HCT116 (cell line): ENCODE measurements around the gene IZUMO1. TPM values are rescaled to one million over a fixed set of nuclear protein-coding genes. Genes with fewer than 3 reads are reported as not detected.

Experiments used
- ATAC-seq: fragments of 200-7000 bp; cut with Tn5 transposase; 2 replicates; pipeline ENCODE4 v1.9.1; 2020; ENCODE audit warnings: mild to moderate bottlenecking, moderate library complexity
- BruUV-seq: library from RNA; stranded (reverse); fragments of 400-500 nt; replicated peaks from 2 replicates; lab custom pipeline; 2021; lab: Mats Ljungman, UMichigan
- CTCF ChIA-PET: fragments of 300-600 bp; sonication (Branson Sonifier 250); formaldehyde crosslinking; loops from one replicate; lab custom pipeline; 2021; ENCODE audit warnings: antibody characterized with exemption; lab: Charles Lee
- POLR2A ChIA-PET: fragments of 300-600, 350-600 bp; sonication (Branson Sonifier 250); formaldehyde crosslinking; loops from one replicate; lab custom pipeline; 2021; ENCODE audit warnings: antibody characterized with exemption; lab: Charles Lee
- RAD21 ChIA-PET, 2 experiments: fragments of 300-600 bp; sonication (Branson Sonifier 250); formaldehyde crosslinking; loops; one replicate each; lab custom pipeline; 2023; ENCODE audit warnings: low total read pairs in 2 of 2; ENCODE audit not compliant: uncharacterized antibody in 2 of 2, unreplicated experiment in 2 of 2, low non-redundant PET in 1 of 2; lab: Charles Lee
- DNase-seq: peaks from one replicate; pipeline ENCODE4 v3.0.0-alpha.2; 2010; ENCODE audit warnings: low read depth, low spot score
- H2AFZ ChIP-seq: fragments of 200-600 bp; shearing (Covaris generic), sonication (generic); 2 replicates; pipeline ENCODE4 v1.6.1; 2017; ENCODE audit warnings: low read depth, mixed run types, mixed read lengths, antibody characterized with exemption, low read length; ENCODE audit not compliant: poor library complexity, severe bottlenecking
- H3K27ac ChIP-seq: 2 replicates; pipeline ENCODE4 v1.5.1; 2012; ENCODE audit warnings: low read depth, low read length
- H3K27me3 ChIP-seq: fragments of 200-600 bp; sonication (generic); 2 replicates; pipeline ENCODE4 v1.6.1; 2016; ENCODE audit warnings: mixed run types, low read length, mixed read lengths; ENCODE audit not compliant: insufficient read depth
- H3K36me3 ChIP-seq, 2 experiments: fragments of 200-500 bp in 1 of 2; fragments of 200-600 bp in 1 of 2; sonication (Bioruptor generic) in 1 of 2; sonication (generic) in 1 of 2; 2 replicates each; pipeline versions ENCODE4 v1.5.1 to v1.6.1; 2014 to 2016; ENCODE audit warnings: low read length in 2 of 2, inconsistent platforms in 1 of 2, mixed read lengths in 1 of 2, mixed run types in 1 of 2; ENCODE audit not compliant: insufficient read depth in 2 of 2, control insufficient read depth in 1 of 2
- H3K4me1 ChIP-seq, 2 experiments: fragments of 200-600 bp in 1 of 2; sonication (generic) in 1 of 2; 2 replicates each; pipeline versions ENCODE4 v1.5.1 to v1.6.1; 2012 to 2017; ENCODE audit warnings: low read length in 2 of 2, inconsistent platforms in 1 of 2, mild to moderate bottlenecking in 1 of 2, mixed read lengths in 1 of 2, mixed run types in 1 of 2, moderate library complexity in 1 of 2; ENCODE audit not compliant: insufficient read depth in 2 of 2, control insufficient read depth in 1 of 2
- H3K4me2 ChIP-seq: fragments of 200-600 bp; sonication (generic); 2 replicates; pipeline ENCODE4 v1.6.1; 2017; ENCODE audit warnings: mixed run types, low read length, mixed read lengths
- H3K4me3 ChIP-seq, 2 experiments: fragments of 200-600 bp in 1 of 2; sonication (generic) in 1 of 2; replicated peaks in 1 of 2; 2 replicates each; pipeline ENCODE4 v1.5.1; 2011 to 2016; ENCODE audit warnings: low read length in 2 of 2, control low read depth in 1 of 2, low read depth in 1 of 2, mild to moderate bottlenecking in 1 of 2, mixed read lengths in 1 of 2, mixed run types in 1 of 2
- H3K79me2 ChIP-seq: fragments of 200-600 bp; sonication (generic); 2 replicates; pipeline ENCODE4 v1.6.1; 2017; ENCODE audit warnings: mild to moderate bottlenecking, mixed run types, low read length, moderate library complexity, mixed read lengths; ENCODE audit not compliant: insufficient read depth
- H3K9ac ChIP-seq: fragments of 200-600 bp; sonication (generic); 2 replicates; pipeline ENCODE4 v1.6.1; 2016; ENCODE audit warnings: low read length, mixed read lengths
- H3K9me2 ChIP-seq: fragments of 200-600 bp; sonication (generic), shearing (Covaris generic); 2 replicates; pipeline ENCODE4 v1.6.1; 2017; ENCODE audit warnings: mixed run types, mild to moderate bottlenecking, moderate library complexity; ENCODE audit not compliant: insufficient read depth
- H3K9me3 ChIP-seq, 2 experiments: fragments of 200-500 bp in 1 of 2; fragments of 200-600 bp in 1 of 2; sonication (Bioruptor generic) in 1 of 2; sonication (generic) in 1 of 2; 2 replicates each; pipeline ENCODE4 v1.6.1; 2014 to 2017; ENCODE audit warnings: low read length in 2 of 2, mixed read lengths in 2 of 2, inconsistent platforms in 1 of 2, low read depth in 1 of 2, mild to moderate bottlenecking in 1 of 2, mixed run types in 1 of 2, moderate library complexity in 1 of 2; ENCODE audit not compliant: control insufficient read depth in 1 of 2, insufficient read depth in 1 of 2
- H4K20me1 ChIP-seq: fragments of 200-600 bp; sonication (generic), shearing (Covaris generic); 2 replicates; pipeline ENCODE4 v1.6.1; 2017; ENCODE audit warnings: mixed run types, mild to moderate bottlenecking, moderate library complexity; ENCODE audit not compliant: insufficient read depth
- CTCF ChIP-seq, 3 experiments: fragments of 200-600 bp in 1 of 3; sonication (generic) in 1 of 3; IDR thresholded peaks in 2 of 3; conservative IDR thresholded peaks in 1 of 3; 2 replicates each; pipeline ENCODE4 v1.5.1; 2012 to 2017; ENCODE audit warnings: low read depth in 2 of 3, low read length in 2 of 3, antibody characterized with exemption in 1 of 3, borderline replicate concordance in 1 of 3, control low read depth in 1 of 3, mild to moderate bottlenecking in 1 of 3, mixed read lengths in 1 of 3, mixed run types in 1 of 3, moderate library complexity in 1 of 3; ENCODE audit not compliant: insufficient read depth in 1 of 3
- FOSL1 ChIP-seq: IDR thresholded peaks from 2 replicates; pipeline ENCODE4 v1.6.1; 2012; ENCODE audit warnings: low read depth
- SRF ChIP-seq: IDR thresholded peaks from 2 replicates; pipeline ENCODE4 v1.6.1; 2012; ENCODE audit warnings: low read depth
- ZBTB33 ChIP-seq: IDR thresholded peaks from 2 replicates; pipeline ENCODE4 v1.6.1; 2011; ENCODE audit warnings: mild to moderate bottlenecking, low read length, moderate library complexity; ENCODE audit not compliant: insufficient replicate concordance; ENCODE audit errors: extremely low read depth
- intact Hi-C: fragments of 100-400 bp; cut with micrococcal nuclease; formaldehyde crosslinking; loops from 2 replicates; pipeline ENCODE4 v1.10.0; 2022
- total RNA-seq: library from RNA; stranded (reverse); gene quantifications from one replicate; pipeline ENCODE4 v1.2.1, GENCODE V29; 2021; ENCODE audit not compliant: unreplicated experiment

IZUMO1 gene
- total RNA-seq, 1 experiment from 2014 or later, result 1.7 TPM

- no peak overlapping the region for H2AFZ ChIP-seq
- H4K20me1 ChIP-seq, result no peaks in the 10 kb centered on the region
- H3K27me3 ChIP-seq, result no peaks in the 10 kb centered on the region
- TF ChIP-seq ZBTB33 (no peak), CTCF (IDR thresholded peaks at IDR 0.05 in 2 of 3, conservative IDR thresholded peaks at IDR 0.05 in 1 of 3; ENCODE audit: borderline replicate concordance in 1 of 3, insufficient read depth in 1 of 3, low read depth in 2 of 3, low read length in 2 of 3) (no peak), FOSL1 (no peak), SRF (no peak)
- POLR2A ChIA-PET, result interaction anchor here (0.7 kb wide), 1 partner anchor 18 kb away, joined by 3 read pairs; no protein-coding TSS in a partner anchor
- H3K9ac ChIP-seq, result no peak overlapping the region
- no peaks in the 10 kb centered on the region for H3K9me3 ChIP-seq
- no peaks in the 10 kb centered on the region for H3K9me2 ChIP-seq
- ATAC-seq, result no peak
- RAD21 ChIA-PET, result no interaction called here
- H3K4me1 ChIP-seq, result peaks cover 12 to 40% of the 10 kb centered on the region in 2 experiments
- intact Hi-C loops, result loop anchor here (5.0 kb wide), 1 partner anchor 36 kb away; the partner anchor contains the start of gene IZUMO1
- H3K36me3 ChIP-seq, result no peaks in the 10 kb centered on the region; a peak in 1 of 4 replicates
- DNase-seq, result no peak
- no peak overlapping the region for H3K27ac ChIP-seq
- CTCF ChIA-PET, result interaction anchor here (0.6 kb wide), 1 partner anchor 79 kb away, joined by 3 read pairs; no protein-coding TSS in a partner anchor
- H3K79me2 ChIP-seq, result no peaks in the 10 kb centered on the region
- H3K4me2 ChIP-seq, result no peak overlapping the region
- BruUV-seq, result no TSS peak
- no peak overlapping the region for H3K4me3 ChIP-seq
Measured at GRCh38 chr19:48711106-48711662, 35.5 kb downstream of the IZUMO1 start.
